Stomach (tissue), 4 donors: Measurements from ENCODE around the gene LYRM2.

ENCODE experiments used
- POLR2A ChIP-seq, 4 donors: fragments of 450-650 bp; IDR thresholded peaks; one replicate each; pipeline ENCODE4 v1.6.1; 2016; ENCODE audit warnings: antibody characterized with exemption in 4 of 4, control low read depth in 2 of 4, mild to moderate bottlenecking in 1 of 4, moderate library complexity in 1 of 4
- POLR2AphosphoS5 ChIP-seq, 3 donors: sonication (generic); formaldehyde crosslinking; IDR thresholded peaks; one replicate each; pipeline ENCODE4 v1.6.1; 2016; ENCODE audit warnings: antibody characterized with exemption in 3 of 3
- TF ChIP-seq, protein P1 (sequence below), 7 experiments: fragments of 450-650 bp in 4 of 7; fragments of 200-600 bp in 3 of 7; sonication (generic) in 3 of 7; IDR thresholded peaks; one replicate each; pipeline ENCODE4 v1.5.1; 2016 to 2019; ENCODE audit warnings: antibody characterized with exemption in 7 of 7, control low read depth in 2 of 7, mild to moderate bottlenecking in 1 of 7

GRCh38 chr6:89525786-89526562 is 112.6 kb downstream of the LYRM2 start:
- TF ChIP-seq, protein P1, sequence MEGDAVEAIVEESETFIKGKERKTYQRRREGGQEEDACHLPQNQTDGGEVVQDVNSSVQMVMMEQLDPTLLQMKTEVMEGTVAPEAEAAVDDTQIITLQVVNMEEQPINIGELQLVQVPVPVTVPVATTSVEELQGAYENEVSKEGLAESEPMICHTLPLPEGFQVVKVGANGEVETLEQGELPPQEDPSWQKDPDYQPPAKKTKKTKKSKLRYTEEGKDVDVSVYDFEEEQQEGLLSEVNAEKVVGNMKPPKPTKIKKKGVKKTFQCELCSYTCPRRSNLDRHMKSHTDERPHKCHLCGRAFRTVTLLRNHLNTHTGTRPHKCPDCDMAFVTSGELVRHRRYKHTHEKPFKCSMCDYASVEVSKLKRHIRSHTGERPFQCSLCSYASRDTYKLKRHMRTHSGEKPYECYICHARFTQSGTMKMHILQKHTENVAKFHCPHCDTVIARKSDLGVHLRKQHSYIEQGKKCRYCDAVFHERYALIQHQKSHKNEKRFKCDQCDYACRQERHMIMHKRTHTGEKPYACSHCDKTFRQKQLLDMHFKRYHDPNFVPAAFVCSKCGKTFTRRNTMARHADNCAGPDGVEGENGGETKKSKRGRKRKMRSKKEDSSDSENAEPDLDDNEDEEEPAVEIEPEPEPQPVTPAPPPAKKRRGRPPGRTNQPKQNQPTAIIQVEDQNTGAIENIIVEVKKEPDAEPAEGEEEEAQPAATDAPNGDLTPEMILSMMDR (IDR thresholded peaks at IDR 0.05) = no peak
- TF ChIP-seq POLR2A (IDR thresholded peaks at IDR 0.05) (no peak), POLR2AphosphoS5 (IDR thresholded peaks at IDR 0.05) (no peak)
